GM23338 (cell line): ENCODE data around the gene VSX1. TPM values are rescaled to one million over a fixed set of nuclear protein-coding genes. Genes with fewer than 3 reads are reported as not detected.

Experiments used
- CREB1 ChIP-seq: fragments of 250-450 bp; sonication (Bioruptor Pico); IDR thresholded peaks from 2 replicates; pipeline ENCODE4 v1.5.0; 2020; ENCODE audit warnings: low read depth, mild to moderate bottlenecking, moderate library complexity
- ETS1 ChIP-seq: IDR thresholded peaks from 2 replicates; pipeline ENCODE4 v1.6.1; 2016; ENCODE audit warnings: antibody characterized with exemption
- EZH2 ChIP-seq: fragments of 200-600 bp; sonication (generic); IDR thresholded peaks from one replicate; pipeline ENCODE4 v1.8.0; 2017; ENCODE audit warnings: antibody characterized with exemption, mild to moderate bottlenecking, low read depth; ENCODE audit not compliant: unreplicated experiment
- JUNB ChIP-seq: IDR thresholded peaks from one replicate; pipeline ENCODE4 v1.6.1; 2016; ENCODE audit warnings: antibody characterized with exemption; ENCODE audit not compliant: unreplicated experiment
- NANOG ChIP-seq: IDR thresholded peaks from 2 replicates; pipeline ENCODE4 v1.6.1; 2016; ENCODE audit warnings: antibody characterized with exemption, borderline replicate concordance
- POLR2AphosphoS5 ChIP-seq: IDR thresholded peaks from 2 replicates; pipeline ENCODE4 v1.6.1; 2016; ENCODE audit warnings: antibody characterized with exemption, low read depth
- REST ChIP-seq: IDR thresholded peaks from one replicate; pipeline ENCODE4 v1.6.1; 2018; ENCODE audit warnings: antibody characterized with exemption; ENCODE audit not compliant: unreplicated experiment
- STAT1 ChIP-seq: IDR thresholded peaks from one replicate; pipeline ENCODE4 v1.6.1; 2016; ENCODE audit warnings: antibody characterized with exemption; ENCODE audit not compliant: unreplicated experiment
- ZNF114 ChIP-seq: fragments of 250-450 bp; sonication (Bioruptor Pico); IDR thresholded peaks from 2 replicates; pipeline ENCODE4 v1.5.0; 2020; ENCODE audit warnings: mild to moderate bottlenecking, moderate library complexity
- ZNF331 ChIP-seq: fragments of 250-450 bp; sonication (Bioruptor Pico); IDR thresholded peaks from 2 replicates; pipeline ENCODE4 v1.5.0; 2020; ENCODE audit warnings: low read depth, mild to moderate bottlenecking, moderate library complexity
- ZNF462 ChIP-seq: fragments of 250-450 bp; sonication (Bioruptor Pico); IDR thresholded peaks from 2 replicates; pipeline ENCODE4 v1.5.0; 2020; ENCODE audit warnings: mild to moderate bottlenecking, moderate library complexity
- polyA plus RNA-seq: library from polyadenylated mRNA; unstranded; fragments of >200 nt; fragmentation: Nextera tagmentation; extraction: Ambion mirVana; gene quantifications from 2 replicates; pipeline ENCODE4 v1.2.1, GENCODE V29; 2016
- total RNA-seq: library from RNA; depleted of rRNA; stranded (reverse); fragments of >200 nt; shearing (Covaris generic); gene quantifications from 2 replicates; pipeline ENCODE4 v1.2.3, GENCODE V29; 2014

VSX1 gene
- total and polyA plus RNA-seq, 2 experiments from 2014 or later, result 0.73 TPM; not detected in 1

GRCh38 chr20:25071734-25072133 is 10.2 kb downstream of the VSX1 start (continued):
- TF ChIP-seq ZNF462 (no peak), EZH2 (no peak), JUNB (no peak), ZNF114 (no peak), NANOG (no peak), REST (no peak), CREB1 (no peak), POLR2AphosphoS5 (no peak), ZNF331 (CRISPR knock-in tag) (no peak), ETS1 (no peak), STAT1 (no peak)
